Stimulated activated CD4-positive, alpha-beta T cell treated with anti-CD3 and anti-CD28 coated beads, Interleukin-12 subunit alpha, Interleukin-12 subunit beta, amount 100 ng/mL, for 4 hours (primary cell): ENCODE results near the gene EOMES.

ENCODE experiments used
- DNase-seq: peaks from one replicate; pipeline ENCODE4 v3.0.0-alpha.2; 2020

The EOMES gene

DNA sequence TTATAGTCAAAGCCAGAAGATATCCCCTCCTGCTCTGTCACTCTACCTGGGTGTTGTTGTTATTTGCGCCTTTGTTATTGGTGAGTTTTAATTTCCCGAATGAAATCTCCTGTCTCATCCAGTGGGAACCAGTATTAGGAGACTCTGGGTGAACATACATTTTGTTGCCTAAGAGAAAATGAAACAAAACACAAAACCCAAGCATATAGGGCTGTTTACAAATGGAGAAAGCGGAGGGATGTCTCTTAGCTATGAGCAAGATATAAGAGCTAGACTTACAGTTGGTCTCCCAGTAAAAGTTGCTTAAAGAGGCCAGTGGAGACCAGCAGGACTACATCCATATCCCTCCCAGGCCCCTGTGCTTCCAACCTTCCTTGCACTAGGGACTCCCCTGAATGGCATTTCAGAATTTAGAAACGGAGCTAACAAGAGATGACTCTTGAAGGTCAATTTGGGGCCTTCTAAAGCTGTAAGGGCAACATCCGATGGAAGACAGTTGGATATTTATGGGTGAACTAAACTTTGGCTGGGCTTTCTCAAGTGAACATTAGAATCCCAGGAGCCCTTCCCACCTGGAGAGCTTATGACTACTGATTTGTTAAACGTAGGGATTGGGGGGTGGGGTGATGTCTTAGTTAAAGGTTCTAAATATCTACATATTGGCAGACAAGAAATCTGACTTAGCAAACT, 2.7 kb downstream of the EOMES start:
- no peak for DNase-seq

DNA sequence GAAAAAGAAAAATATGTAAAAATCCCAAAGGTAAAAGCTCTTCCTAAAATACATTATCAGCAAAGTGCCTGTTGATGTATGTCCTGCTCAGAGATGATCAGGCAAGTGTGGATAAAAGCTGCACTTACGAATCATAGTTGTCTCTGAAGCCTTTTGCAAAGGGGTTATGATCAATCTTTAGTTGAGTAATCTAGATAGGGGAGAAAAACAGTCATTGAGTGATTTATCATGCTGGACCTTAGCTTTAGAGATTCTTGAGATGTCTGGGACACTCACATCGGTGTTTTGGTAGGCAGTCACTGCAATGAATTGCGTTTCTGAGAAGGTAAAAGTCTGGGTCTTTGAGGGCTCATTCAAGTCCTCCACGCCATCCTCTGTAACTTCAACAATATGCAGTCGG, 3.7 kb downstream of the EOMES start:
- no peak for DNase-seq

DNA sequence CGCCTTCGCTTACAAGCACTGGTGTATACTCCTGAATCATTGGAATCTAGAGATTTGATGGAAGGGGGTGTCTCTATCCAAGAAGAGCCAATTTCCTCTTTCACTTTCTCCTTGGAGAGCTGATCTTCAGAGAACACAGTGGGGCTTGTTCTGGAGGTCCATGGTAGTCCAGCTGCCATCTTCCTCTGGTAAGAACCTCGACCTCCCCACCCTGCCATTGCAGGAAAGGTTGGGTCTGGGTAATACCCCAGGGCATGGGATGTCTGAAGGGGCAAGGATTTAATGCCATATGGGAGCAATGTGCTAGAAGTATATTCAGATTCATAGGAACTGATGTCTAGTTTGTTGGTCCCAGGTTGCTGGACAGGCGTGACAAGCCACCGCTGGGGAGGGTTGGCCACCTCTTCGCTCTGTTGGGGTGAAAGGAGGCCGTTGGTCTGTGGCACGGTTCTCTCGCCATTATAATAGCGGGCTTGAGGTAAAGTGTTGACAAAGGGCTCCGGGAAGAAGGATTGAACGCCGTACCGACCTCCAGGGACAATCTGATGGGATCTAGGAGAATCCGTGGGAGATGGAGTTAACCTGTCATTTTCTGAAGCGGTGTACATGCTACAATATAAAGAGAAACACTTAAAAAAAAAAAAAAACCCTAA, 4.8 kb downstream of the EOMES start:
- no peak for DNase-seq

DNA sequence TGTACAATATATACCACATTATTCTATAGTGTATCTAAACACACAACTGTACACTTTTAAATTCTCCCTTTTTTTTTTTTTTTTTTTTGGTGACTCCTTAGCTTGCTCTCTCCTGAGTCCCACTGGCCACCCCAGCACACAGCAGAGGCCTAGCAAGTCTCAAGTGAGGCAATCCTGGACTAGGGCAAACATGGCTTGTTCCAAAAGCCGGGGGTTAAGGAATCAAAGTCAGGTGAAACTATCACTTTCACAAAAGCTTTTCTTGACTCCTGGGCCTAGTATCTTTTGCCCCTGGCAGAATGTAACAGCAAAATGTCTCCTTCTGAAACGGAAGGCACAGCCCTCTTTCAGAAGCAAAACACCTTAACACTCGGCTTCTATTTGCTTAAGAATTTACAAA, 5.8 kb downstream of the EOMES start:
- no peak for DNase-seq

DNA sequence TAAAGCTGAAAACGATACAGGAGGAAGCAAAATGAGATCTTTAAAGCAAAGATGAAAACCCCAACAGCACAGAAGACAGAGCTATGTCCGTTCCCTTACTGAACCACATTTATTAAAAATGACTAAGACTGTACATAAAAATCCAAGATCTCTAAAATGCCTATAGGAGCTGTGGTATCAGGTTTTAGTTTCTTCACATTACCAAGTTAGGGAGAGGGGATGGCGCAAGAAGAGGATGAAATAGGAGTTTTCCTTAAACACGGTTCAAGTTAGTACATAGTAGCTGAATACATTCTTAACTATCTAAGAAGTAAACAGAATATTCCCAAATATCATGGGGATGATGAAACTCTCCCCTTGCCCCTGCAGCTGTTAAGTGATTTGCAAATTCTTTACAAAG, 6.3 kb downstream of the EOMES start:
- DNase-seq: no peak

DNA sequence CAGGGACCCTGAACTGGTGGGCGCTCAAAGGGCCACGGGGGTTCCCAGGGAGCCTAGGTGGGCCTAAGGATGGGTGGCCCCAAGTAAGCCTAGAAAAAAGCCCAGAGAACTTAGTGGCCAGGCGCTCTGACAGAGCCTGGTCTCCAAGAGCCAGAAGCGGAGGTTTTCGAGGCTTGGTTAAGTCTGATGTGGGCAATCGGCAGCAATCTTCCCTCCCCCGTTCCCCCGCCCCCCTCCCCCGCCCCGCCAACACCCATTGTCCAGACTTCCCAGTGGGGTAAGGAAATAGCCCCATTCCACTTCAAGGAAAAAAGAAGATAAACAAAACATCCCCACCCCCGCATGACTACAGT, 6.7 kb downstream of the EOMES start:
- DNase-seq: no peak

DNA sequence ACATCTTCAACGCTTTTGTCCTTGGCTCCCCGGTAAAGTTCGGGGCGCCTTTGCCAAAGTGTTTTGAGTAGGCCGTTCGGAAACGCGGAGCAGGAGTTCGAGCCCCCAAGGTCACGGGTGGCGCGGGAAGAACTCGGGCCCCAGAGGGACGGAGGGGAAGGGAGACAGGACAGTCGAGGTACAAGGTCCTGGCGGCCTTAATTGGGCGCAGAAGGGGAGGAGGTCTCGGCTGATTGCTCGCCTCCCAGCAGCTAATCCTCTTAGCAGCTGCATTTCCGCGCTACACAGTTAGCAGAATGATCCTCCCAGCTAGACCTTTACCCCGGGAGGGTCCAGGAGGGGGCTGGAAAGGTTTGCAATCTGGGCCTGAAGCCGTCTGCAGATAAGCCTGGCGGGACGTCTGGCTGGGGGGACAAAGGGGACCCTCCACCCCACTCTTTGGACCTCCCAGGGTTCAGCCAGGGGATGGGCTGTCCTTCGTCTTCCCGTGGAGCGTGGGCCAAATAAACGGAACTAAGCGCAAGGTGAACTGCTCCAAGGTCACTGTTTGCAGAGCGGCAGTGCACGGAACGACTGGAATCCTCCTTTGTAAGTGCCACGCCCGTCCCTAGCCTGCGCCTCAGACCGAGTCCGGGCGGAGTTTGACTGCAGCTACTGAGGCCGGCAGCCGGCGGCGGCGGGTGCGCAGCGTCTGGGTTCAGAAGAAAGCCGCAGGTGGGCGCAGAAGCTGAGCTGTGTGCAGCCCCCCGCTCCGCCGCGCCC, 7.2 kb downstream of the EOMES start:
- no peak for DNase-seq

DNA sequence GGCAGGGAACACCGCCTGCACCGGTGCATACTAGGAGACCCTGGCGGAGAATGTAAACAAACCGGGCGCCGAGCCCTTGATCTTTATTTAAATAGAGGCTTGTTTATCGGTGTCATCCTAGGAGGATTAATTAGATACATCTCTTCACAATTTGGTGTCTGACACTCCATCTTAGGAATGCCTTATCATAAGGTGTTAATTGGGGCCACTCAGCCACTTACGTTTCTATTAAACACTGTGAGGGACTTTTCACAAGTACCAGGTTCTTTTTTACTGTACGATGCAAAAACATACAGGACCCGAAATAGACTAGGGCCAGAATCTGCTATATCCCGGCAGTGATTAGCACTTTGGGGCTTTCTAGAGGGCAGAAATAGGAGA, 8.0 kb downstream of the EOMES start:
- DNase-seq: no peak

DNA sequence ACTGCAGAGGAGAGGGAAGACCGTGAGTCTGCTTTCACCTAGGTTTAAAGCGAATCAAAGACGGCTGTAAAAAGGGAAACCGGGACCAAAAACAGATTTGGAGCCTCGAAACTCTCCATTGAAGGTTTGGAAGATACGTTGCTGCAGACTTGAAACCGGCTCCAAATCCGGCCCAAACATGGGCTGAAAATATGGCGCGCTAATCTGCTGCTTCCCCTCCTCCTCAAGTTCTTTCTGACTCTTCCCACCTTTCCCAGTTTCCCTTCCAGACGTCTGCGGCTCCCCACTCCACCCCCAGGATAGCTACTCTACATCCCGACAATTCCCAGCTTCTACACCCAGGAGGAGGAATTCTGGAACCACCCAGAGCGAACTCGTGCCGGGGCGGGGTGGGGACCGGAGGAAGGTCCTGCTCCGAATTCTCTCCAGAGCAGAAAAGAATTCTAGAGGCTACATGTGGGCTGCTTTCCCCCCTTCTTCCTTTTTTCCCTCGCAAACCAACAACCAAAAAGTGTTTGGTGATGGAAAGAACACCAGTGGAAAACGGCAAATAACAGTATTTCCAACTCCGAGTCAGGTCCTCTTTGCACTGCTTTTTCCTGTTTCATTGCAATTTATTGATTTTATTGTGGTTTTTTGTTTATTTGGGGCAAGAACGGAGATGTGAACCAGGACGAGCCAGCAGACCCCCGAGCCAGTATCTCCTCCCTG, 8.5 kb downstream of the EOMES start:
- no peak for DNase-seq

DNA sequence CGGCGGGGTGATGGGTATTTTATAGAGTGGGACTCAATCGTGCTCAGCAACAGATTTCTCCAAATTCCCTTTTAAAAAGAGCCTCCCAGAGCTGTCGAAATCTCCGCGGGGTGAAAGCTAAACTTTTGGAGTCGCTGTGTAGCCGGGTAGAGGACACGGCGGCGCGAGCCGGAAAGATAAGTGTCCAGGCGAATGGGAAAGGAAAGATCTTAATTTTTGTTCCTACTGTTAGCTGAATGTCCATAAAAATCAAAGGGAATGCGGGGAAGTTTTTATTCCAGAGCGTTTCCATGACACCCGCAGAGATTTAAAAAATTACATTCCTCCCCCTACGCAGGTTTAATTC, 9.1 kb downstream of the EOMES start:
- DNase-seq: no peak

DNA sequence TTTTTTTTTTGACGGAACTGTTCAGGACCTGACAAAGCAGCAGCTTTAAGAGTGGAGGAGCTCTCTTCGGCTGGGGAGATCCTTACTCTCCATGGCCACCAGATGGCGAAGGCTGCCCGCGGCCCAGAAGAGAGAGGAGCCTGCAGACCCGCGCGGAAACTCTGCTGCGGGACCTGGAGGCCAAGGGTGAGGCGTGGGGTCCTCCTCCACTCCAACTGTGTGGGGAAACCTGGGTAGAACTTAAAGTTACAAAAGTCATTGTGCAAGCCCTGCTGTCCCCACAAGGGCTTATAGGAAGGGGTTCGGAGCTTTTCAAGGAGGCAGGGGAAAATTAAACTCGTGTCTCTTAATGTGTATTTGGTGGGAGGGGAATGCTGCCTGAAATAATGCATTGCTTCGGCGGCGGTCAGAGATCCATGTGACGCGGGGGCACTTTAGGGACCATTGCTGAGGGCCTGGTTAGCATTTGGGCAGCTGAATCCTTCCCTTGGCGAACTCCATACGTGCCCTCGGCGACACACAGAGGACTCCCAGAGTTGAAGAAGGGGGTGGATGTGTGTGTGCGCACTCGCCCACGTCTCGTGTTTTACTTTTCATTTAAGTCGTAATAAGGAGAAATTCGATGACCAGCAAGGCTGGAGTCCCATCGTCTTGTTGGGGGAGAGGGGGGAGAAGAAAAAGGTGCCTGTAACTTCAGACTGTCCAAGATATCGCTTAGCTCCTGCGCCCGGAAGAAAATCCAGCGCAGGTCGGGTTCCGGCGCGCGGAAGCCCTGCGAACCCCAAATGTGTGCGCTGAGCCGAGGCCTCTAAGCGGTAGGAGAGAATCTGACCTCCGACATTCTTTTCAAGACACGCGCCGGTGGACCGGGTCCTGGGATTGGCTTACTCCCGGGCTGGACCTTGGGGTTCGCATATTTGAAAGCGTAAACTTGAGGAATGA, 9.7 kb downstream of the EOMES start:
- peak; percentile 74 for DNase-seq

DNA sequence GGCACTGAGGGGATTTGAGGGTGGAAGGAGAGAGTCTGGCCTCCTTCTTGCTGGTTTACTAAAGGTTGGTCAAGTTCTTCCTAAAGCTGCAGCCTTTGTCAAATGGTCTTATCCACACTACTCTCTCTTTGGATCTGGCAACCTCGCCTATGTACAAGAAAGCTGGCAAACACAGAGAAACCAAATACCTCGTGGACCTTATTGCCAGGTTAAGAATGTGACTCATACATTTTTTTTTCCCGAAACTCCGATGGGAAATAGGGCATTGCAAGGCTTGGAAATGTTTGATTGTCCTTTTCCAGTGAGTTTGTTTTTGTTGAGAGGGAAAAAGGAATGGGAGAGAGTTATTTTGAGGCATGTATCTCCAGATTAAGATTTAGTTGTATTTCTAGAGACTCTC, 13.9 kb downstream of the EOMES start:
- no peak for DNase-seq

DNA sequence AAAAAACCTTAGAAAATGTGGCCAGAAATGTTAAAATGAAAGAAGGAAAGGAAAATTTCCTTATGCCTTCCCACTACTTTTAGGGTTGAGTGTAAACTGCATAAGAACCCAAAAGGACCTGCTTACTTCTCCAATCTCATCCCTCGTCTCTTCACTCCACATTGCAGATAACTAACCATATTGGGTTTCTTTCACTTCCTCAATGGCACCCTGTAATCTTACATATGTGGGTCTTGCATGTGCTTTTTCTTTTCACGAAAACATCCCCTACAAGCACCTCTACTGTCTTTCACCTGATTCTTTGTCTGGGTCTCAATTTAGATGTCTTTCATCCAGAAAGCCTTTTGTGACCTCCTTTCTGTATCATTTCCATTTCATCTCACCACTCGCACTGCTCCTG, 23.1 kb downstream of the EOMES start:
- DNase-seq: no peak

DNA sequence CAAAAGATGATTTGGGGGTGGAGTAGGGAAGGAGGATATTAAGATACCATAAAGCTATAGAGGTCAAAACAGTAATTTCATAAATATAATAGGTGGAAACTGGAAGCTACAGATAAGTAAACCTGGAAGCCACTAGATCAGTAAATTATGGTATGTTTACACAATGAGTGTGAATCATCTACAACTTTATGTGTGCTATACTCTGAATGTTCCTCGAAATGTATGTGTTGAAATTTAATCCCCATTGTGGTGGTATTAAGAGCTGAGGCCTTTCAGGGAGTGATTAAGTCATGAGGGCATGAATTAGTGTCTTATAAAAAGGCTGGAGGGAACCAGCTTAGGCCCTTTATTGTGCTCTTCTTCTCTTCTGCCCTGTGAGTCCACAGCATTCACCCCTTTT, 25.2 kb downstream of the EOMES start:
- DNase-seq: no peak

DNA sequence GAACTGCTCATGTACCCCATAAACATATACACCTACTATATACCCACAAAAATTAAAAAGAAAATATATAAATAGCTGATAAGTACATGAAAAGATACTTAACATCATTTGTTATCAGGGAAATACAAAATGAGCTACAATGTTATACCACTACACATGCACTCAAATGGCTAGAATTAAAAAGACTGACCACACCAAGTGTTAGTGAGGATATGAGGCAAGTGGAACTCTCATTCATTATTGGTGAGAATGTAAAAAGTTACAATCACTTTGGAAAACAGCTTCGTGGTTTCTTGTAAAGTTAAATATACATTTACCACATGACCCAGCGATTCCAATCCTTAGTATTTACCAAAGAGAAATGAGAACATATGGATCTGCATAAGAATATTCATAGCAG, 26.5 kb downstream of the EOMES start:
- no peak for DNase-seq

DNA sequence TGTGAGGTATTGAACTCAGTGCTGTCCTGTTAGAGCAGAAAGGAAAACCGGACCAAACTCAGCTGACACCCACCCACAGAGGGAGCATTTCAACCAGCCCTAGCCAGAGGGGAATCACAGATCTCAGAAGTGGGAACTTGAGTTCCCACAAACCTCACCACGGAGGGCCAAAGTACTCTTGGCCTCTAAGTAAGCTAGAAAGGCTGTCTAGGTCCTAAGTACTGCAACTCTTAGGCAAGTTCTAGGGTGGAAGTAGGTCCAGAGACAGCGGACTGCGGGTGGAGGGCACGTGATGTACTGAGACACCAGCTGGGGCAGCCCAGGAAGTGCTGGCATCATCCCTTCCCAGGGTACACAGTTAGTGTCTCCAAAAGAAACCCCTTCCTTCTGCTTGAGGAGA, 34.1 kb downstream of the EOMES start:
- no peak for DNase-seq

DNA sequence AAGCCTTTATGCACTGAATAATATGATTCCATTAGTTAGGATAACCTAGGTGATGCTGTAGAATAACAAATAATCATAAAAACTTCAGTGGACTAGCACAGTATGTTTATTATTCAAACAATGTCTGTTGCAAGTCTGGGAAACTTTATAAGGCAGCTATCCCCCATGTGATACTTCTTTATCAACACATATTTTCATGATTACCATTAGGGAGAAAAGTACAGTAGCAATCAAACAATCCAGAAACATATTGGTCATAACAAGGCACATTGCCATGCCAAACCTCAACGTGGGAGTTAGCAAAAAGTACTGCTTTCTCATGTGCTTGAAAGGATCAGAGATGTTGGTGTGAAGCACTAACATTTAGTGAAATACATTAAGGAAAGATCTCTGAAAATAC, 35.5 kb downstream of the EOMES start:
- DNase-seq: no peak

DNA sequence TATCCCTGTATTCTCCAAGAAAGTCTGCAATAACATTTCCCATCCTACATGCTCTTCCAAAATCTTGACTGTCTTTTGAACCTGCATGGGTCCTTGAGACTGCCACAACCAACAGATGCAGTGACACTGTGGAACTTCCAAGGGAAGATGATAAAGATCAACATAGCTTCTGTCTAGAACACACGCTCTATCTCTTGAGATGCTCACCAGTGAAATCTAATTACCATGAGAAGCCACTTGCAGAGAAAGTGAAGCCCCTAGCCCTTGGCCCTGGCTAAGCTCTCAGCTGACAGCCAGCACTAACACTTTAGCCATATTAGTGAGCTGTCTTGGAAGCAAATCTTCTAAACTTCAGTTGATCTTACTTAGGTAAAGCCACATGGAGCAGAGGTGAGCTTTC, 36.6 kb downstream of the EOMES start:
- no peak for DNase-seq

DNA sequence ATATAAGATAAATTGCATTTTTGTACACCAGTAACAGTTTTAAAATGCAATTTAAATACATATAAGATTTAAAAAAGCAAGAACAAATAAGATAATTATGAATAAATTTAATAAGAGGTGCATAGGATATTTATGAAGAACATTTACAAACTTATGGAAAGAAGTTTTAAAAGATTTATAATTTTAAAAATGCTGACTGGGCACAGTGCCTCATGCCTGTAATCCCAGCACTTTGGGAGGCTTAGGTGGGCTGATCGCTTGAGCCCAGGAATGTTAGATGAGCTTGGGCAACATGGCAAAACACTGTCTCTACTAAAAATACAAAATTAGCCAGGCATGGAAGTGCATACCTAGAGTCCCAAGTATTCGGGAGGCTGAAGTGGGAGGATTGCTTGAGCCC, 37.8 kb downstream of the EOMES start:
- no peak for DNase-seq

DNA sequence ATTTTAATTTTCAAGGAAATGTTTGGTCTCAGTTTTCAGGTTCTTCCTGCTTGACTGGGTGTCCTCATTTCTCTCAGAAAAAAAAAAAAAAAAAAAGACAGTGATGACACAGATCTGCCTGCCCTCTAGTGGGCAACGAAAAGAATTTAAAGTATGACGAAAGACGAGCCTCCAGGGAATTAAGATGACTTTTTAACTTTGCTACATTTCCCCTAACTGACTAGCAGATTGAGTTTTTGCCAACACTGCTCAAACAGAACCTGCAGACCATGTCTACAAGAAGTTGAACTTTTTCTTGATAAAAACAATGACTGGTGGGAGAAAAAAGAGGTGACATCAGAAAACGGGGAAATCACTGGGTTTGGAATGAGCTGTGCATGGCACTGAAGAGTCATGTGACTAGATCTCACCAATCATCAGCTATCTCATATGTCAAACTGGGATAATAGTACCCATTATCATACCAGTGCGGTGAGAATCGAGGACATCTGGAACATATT, 40.8 kb downstream of the EOMES start:
- DNase-seq: no peak

DNA sequence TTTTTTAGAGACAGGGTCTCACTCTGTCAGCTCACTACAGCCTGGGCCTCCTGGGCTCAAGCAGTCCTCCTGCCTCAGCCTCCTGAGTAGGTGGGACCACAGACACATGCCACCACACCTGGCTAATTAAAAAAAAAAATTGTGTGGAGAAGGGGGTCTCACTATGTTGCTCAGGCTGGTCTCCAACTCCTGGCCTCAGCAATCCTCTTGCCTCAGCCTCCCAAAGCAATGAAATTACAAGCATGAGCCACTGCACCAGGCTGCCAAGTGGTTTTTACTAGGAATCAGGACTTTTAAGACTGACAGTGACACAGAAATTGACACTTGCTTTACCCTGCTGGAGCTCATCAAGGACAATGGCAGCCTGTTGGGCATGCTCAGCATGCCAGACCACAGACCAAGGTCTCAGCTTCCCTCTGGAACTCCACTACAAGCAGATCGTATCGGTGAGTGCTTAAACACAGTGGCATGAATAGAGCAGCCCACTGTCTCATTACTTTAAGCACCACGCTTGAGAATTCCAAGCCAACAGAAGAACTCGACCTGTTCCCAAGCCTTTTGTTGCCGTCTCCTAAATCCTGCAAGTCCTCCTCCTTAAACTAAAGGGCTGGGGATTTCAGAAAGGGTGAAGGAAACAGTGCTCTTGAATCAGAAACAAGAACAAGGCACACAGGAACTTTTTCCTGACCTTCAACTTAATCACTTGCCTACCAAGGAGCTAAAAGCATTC, 41.4 kb downstream of the EOMES start:
- no peak for DNase-seq

DNA sequence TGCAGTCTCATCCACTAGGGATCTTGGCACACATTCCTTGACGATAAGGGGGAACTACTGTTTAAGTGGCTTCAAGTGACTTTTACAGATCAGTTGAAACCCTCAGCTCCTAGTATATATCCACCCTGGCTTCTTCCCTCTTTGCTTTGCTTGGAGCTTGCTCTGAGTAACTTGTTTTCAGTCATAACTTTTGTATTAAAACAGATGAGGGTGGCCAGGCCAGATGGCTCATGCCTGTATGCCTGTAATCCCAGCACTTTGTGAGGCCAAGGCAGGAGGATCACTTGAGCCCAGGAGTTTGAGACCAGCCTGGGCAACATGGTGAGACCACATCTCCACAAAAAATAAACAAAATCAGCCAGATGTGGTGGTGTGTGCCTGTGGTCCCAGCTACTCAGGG, 42.4 kb downstream of the EOMES start:
- DNase-seq: no peak
